Measurements from ENCODE around the gene PAX3.

DNA sequence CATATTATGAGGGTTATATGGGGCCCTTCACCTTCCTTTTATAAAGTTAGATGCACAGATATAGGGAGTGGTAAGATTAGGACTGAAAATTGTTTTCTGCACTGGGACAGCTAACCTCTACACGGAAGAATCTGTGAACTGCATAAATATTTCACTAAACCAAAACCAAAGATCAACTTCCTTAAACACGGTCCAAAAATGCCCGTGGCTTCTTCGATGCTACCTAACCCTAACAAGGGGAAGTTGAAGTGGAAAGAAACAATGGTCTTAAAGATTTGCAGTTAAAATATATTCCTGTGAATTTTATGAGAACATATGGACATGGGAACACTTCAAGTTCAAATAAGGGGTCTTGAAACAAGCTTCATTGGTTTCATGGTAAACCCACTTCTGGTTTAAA lies 33.3 kb upstream of the PAX3 start:
- TF ChIP-seq EZH2phosphoT487 (IDR thresholded peaks at IDR 0.05), result no peak
- TF ChIP-seq, protein P1, sequence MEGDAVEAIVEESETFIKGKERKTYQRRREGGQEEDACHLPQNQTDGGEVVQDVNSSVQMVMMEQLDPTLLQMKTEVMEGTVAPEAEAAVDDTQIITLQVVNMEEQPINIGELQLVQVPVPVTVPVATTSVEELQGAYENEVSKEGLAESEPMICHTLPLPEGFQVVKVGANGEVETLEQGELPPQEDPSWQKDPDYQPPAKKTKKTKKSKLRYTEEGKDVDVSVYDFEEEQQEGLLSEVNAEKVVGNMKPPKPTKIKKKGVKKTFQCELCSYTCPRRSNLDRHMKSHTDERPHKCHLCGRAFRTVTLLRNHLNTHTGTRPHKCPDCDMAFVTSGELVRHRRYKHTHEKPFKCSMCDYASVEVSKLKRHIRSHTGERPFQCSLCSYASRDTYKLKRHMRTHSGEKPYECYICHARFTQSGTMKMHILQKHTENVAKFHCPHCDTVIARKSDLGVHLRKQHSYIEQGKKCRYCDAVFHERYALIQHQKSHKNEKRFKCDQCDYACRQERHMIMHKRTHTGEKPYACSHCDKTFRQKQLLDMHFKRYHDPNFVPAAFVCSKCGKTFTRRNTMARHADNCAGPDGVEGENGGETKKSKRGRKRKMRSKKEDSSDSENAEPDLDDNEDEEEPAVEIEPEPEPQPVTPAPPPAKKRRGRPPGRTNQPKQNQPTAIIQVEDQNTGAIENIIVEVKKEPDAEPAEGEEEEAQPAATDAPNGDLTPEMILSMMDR (IDR thresholded peaks at IDR 0.05), result no peak

All from neural progenitor cell (in vitro differentiated cells).